WTC11 (cell line): Measurements from ENCODE around the gene DSTYK. TPM values are rescaled to one million over a fixed set of nuclear protein-coding genes. Genes with fewer than 3 reads are reported as not detected.

Experiments used
- ATAC-seq: fragments of 200-7000 bp; cut with Tn5 transposase; 2 replicates; pipeline ENCODE4 v1.10.0; 2021; ENCODE audit warnings: mild to moderate bottlenecking, moderate library complexity
- CTCF ChIA-PET: fragments of 300-600 bp; sonication (Branson Sonifier 250); formaldehyde crosslinking; loops from one replicate; lab custom pipeline; 2021; ENCODE audit warnings: antibody characterized with exemption; lab: Charles Lee
- POLR2A ChIA-PET: fragments of 350-600 bp; sonication (Branson Sonifier 250); formaldehyde crosslinking; loops from one replicate; lab custom pipeline; 2021; ENCODE audit warnings: antibody characterized with exemption; lab: Charles Lee
- DNase-seq: peaks from one replicate; pipeline ENCODE4 v3.0.0; 2021; ENCODE audit warnings: low spot score
- H3K27ac Mint-ChIP-seq: 2 replicates; pipeline ENCODE4 v1.8.0; 2021; ENCODE audit warnings: mixed read lengths
- H3K27me3 Mint-ChIP-seq: 2 replicates; pipeline ENCODE4 v1.8.0; 2021; ENCODE audit warnings: low read depth, mild to moderate bottlenecking, moderate library complexity, mixed read lengths
- H3K36me3 Mint-ChIP-seq: 2 replicates; pipeline ENCODE4 v1.8.0; 2021; ENCODE audit warnings: mixed read lengths
- H3K4me1 Mint-ChIP-seq: 2 replicates; pipeline ENCODE4 v1.8.0; 2022; ENCODE audit warnings: mixed read lengths
- H3K4me3 Mint-ChIP-seq: 2 replicates; pipeline ENCODE4 v1.8.0; 2021; ENCODE audit warnings: mild to moderate bottlenecking, moderate library complexity, mixed read lengths
- H3K9me3 Mint-ChIP-seq: 2 replicates; pipeline ENCODE4 v1.8.0; 2021; ENCODE audit warnings: mixed read lengths
- CBFB ChIP-seq: sonication (generic); formaldehyde crosslinking; IDR thresholded peaks from 2 replicates; pipeline ENCODE4 v1.8.1; 2022; ENCODE audit warnings: mild to moderate bottlenecking, low read depth, missing genetic modification reagents
- GABPB1 ChIP-seq: sonication (generic); formaldehyde crosslinking; IDR thresholded peaks from 2 replicates; pipeline ENCODE4 v1.8.1; 2023; ENCODE audit warnings: mild to moderate bottlenecking, missing genetic modification reagents
- IRF2 ChIP-seq: sonication (generic); formaldehyde crosslinking; IDR thresholded peaks from 2 replicates; pipeline ENCODE4 v1.8.0; 2022; ENCODE audit warnings: low read depth, missing genetic modification reagents, borderline replicate concordance
- NFATC4 ChIP-seq: fragments of 250-450 bp; sonication (Bioruptor Pico); IDR thresholded peaks from 2 replicates; pipeline ENCODE4 v1.9.0; 2021; ENCODE audit warnings: mild to moderate bottlenecking
- OVOL2 ChIP-seq: fragments of 250-450 bp; sonication (Bioruptor Pico); IDR thresholded peaks from 2 replicates; pipeline ENCODE4 v1.9.0; 2021; ENCODE audit warnings: mild to moderate bottlenecking, borderline replicate concordance
- PRRX2 ChIP-seq: fragments of 250-450 bp; sonication (Bioruptor Pico); IDR thresholded peaks from 2 replicates; pipeline ENCODE4 v1.8.0; 2021; ENCODE audit warnings: mild to moderate bottlenecking
- RORB ChIP-seq: fragments of 250-450 bp; sonication (Bioruptor Pico); IDR thresholded peaks from 2 replicates; pipeline ENCODE4 v1.9.0; 2021; ENCODE audit warnings: mild to moderate bottlenecking
- ZBTB21 ChIP-seq: sonication (generic); formaldehyde crosslinking; IDR thresholded peaks from 2 replicates; pipeline ENCODE4 v1.8.1; 2023; ENCODE audit warnings: mild to moderate bottlenecking, missing genetic modification reagents, borderline replicate concordance
- ZNF138 ChIP-seq: sonication (generic); formaldehyde crosslinking; conservative IDR thresholded peaks from 2 replicates; pipeline ENCODE4 v1.8.1; 2022; ENCODE audit warnings: mild to moderate bottlenecking, moderate library complexity, missing genetic modification reagents
- ZNF232 ChIP-seq: sonication (generic); formaldehyde crosslinking; IDR thresholded peaks from 2 replicates; pipeline ENCODE4 v1.8.0; 2022; ENCODE audit warnings: mild to moderate bottlenecking, missing genetic modification reagents
- ZNF671 ChIP-seq: fragments of 250-450 bp; sonication (Bioruptor Pico); IDR thresholded peaks from 2 replicates; pipeline ENCODE4 v1.8.0; 2021; ENCODE audit warnings: mild to moderate bottlenecking
- total RNA-seq: library from RNA; stranded (reverse); gene quantifications from 3 replicates; pipeline ENCODE4 v1.2.3, GENCODE V29; 2021
- TF ChIP-seq, protein P1 (sequence below): sonication (generic); formaldehyde crosslinking; IDR thresholded peaks from 2 replicates; pipeline ENCODE4 v1.8.0; 2022; ENCODE audit warnings: missing genetic modification reagents
- TF ChIP-seq, protein P2 (sequence below): sonication (generic); formaldehyde crosslinking; IDR thresholded peaks from 2 replicates; pipeline ENCODE4 v1.8.1; 2023; ENCODE audit warnings: mild to moderate bottlenecking, moderate library complexity, missing genetic modification reagents
- TF ChIP-seq, protein P3 (sequence below): sonication (generic); formaldehyde crosslinking; IDR thresholded peaks from 2 replicates; pipeline ENCODE4 v1.8.0; 2023; ENCODE audit warnings: mild to moderate bottlenecking, missing genetic modification reagents
- TF ChIP-seq, protein P4 (sequence below): fragments of 250-450 bp; sonication (Bioruptor Pico); IDR thresholded peaks from 2 replicates; pipeline ENCODE4 v1.9.0; 2021; ENCODE audit warnings: mild to moderate bottlenecking, borderline replicate concordance
- TF ChIP-seq, protein P5 (sequence below): fragments of 250-450 bp; sonication (Bioruptor Pico); conservative IDR thresholded peaks from 2 replicates; pipeline ENCODE4 v1.9.0; 2021; ENCODE audit warnings: mild to moderate bottlenecking
- TF ChIP-seq, protein P6 (sequence below): sonication (generic); formaldehyde crosslinking; IDR thresholded peaks from 2 replicates; pipeline ENCODE4 v1.8.1; 2023; ENCODE audit warnings: mild to moderate bottlenecking, missing genetic modification reagents

The DSTYK gene
- total RNA-seq, 1 experiment from 2014 or later: 11.6 TPM

DNA sequence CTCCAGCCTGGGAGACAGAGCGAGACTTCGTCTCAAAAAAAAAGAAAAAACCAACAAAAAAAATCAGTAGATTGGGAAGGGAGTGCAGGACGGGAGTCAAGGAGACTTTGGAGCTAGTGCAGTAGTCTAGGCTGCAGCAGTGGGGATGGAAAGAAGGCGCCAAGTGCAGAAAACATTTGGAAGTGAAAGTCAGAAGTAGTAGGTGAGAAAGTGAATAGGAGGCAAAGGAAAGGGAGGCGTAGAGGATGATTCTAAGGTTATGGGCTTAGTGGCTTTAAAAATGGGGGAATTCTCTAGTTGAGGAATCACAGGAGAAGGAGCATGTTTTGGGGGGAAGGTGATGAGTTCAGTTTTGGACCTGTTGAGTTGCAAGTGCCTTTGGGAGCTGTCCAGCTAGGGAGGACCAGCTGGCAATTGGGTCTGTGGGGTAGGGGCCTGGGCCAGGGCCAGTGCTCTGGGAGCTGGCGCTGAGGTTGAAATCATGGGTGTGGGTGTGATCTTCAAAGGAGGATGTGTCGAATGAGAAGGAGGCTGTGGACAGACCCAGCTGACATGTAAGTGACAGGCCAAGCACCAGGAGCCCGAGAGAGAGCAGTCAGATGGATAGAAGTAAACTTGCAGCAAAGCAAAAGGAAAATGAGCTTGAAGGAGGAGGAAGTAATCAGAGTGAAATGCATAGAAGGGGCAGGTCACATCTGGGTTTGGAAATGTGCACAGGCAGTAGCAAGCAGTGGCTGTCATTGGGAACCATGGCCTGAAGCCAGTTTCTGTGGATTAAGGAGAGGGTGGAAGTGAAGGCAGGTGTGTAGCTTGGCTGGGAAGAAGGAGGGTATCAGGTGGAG lies 32.1 kb upstream of the DSTYK start (continued):
- TF ChIP-seq, protein P1, sequence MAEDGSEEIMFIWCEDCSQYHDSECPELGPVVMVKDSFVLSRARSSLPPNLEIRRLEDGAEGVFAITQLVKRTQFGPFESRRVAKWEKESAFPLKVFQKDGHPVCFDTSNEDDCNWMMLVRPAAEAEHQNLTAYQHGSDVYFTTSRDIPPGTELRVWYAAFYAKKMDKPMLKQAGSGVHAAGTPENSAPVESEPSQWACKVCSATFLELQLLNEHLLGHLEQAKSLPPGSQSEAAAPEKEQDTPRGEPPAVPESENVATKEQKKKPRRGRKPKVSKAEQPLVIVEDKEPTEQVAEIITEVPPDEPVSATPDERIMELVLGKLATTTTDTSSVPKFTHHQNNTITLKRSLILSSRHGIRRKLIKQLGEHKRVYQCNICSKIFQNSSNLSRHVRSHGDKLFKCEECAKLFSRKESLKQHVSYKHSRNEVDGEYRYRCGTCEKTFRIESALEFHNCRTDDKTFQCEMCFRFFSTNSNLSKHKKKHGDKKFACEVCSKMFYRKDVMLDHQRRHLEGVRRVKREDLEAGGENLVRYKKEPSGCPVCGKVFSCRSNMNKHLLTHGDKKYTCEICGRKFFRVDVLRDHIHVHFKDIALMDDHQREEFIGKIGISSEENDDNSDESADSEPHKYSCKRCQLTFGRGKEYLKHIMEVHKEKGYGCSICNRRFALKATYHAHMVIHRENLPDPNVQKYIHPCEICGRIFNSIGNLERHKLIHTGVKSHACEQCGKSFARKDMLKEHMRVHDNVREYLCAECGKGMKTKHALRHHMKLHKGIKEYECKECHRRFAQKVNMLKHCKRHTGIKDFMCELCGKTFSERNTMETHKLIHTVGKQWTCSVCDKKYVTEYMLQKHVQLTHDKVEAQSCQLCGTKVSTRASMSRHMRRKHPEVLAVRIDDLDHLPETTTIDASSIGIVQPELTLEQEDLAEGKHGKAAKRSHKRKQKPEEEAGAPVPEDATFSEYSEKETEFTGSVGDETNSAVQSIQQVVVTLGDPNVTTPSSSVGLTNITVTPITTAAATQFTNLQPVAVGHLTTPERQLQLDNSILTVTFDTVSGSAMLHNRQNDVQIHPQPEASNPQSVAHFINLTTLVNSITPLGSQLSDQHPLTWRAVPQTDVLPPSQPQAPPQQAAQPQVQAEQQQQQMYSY (CRISPR knock-in tag): no peak
- TF ChIP-seq GABPB1 (CRISPR knock-in tag): no peak

DNA sequence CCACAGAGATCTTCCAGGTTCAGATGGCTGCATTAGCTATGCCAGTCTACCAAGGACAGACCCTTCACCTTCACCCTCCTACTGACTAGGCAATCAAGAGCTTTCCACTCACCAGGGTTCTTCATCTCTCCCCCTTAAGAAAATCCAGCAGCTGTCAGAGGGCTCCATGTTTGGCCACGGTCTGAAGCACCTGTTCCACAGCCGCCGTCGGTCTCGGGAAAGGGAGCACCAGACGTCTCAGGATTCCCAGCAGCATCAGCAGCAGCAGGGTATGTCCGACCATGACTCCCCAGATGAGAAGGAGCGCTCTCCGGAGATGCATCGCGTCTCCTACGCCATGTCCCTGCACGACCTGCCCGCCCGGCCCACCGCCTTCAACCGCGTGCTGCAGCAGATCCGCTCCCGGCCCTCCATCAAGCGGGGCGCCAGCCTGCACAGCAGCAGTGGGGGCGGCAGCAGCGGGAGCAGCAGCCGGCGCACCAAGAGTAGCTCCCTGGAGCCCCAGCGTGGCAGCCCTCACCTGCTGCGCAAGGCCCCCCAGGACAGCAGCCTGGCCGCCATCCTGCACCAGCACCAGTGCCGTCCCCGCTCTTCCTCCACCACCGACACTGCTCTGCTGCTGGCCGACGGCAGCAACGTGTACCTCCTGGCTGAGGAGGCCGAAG lies 30.0 kb upstream of the DSTYK start:
- Mint-ChIP-seq H3K27me3 (no peaks in the 10 kb centered on the region), H3K9me3 (no peaks in the 10 kb centered on the region), H3K27ac (no peak overlapping the region), H3K4me3 (no peak overlapping the region), H3K36me3 (no peaks in the 10 kb centered on the region), H3K4me1 (peaks cover 9% of the 10 kb centered on the region)
- ChIA-PET POLR2A (no interaction called here), CTCF (interaction anchor here (3.2 to 4.9 kb wide), 2 partner anchors 12 to 13 kb away, joined by 11 to 32 read pairs; partner anchors contain the start of gene TMCC2)
- ATAC-seq (no peak), DNase-seq (no peak)
- no peak for TF ChIP-seq IRF2 (CRISPR knock-in tag)
- no peak for TF ChIP-seq CBFB (CRISPR knock-in tag)
- TF ChIP-seq RORB (CRISPR knock-in tag): no peak
- TF ChIP-seq, protein P2, sequence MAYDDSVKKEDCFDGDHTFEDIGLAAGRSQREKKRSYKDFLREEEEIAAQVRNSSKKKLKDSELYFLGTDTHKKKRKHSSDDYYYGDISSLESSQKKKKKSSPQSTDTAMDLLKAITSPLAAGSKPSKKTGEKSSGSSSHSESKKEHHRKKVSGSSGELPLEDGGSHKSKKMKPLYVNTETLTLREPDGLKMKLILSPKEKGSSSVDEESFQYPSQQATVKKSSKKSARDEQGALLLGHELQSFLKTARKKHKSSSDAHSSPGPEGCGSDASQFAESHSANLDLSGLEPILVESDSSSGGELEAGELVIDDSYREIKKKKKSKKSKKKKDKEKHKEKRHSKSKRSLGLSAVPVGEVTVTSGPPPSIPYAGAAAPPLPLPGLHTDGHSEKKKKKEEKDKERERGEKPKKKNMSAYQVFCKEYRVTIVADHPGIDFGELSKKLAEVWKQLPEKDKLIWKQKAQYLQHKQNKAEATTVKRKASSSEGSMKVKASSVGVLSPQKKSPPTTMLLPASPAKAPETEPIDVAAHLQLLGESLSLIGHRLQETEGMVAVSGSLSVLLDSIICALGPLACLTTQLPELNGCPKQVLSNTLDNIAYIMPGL (CRISPR knock-in tag): no peak
- no peak for TF ChIP-seq ZNF232 (CRISPR knock-in tag)
- TF ChIP-seq NFATC4 (CRISPR knock-in tag): no peak
- TF ChIP-seq ZNF671 (CRISPR knock-in tag): no peak
- TF ChIP-seq, protein P3, sequence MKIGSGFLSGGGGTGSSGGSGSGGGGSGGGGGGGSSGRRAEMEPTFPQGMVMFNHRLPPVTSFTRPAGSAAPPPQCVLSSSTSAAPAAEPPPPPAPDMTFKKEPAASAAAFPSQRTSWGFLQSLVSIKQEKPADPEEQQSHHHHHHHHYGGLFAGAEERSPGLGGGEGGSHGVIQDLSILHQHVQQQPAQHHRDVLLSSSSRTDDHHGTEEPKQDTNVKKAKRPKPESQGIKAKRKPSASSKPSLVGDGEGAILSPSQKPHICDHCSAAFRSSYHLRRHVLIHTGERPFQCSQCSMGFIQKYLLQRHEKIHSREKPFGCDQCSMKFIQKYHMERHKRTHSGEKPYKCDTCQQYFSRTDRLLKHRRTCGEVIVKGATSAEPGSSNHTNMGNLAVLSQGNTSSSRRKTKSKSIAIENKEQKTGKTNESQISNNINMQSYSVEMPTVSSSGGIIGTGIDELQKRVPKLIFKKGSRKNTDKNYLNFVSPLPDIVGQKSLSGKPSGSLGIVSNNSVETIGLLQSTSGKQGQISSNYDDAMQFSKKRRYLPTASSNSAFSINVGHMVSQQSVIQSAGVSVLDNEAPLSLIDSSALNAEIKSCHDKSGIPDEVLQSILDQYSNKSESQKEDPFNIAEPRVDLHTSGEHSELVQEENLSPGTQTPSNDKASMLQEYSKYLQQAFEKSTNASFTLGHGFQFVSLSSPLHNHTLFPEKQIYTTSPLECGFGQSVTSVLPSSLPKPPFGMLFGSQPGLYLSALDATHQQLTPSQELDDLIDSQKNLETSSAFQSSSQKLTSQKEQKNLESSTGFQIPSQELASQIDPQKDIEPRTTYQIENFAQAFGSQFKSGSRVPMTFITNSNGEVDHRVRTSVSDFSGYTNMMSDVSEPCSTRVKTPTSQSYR (CRISPR knock-in tag): no peak
- TF ChIP-seq PRRX2: no peak
- no peak for TF ChIP-seq ZBTB21 (CRISPR knock-in tag)
- TF ChIP-seq ZNF138 (CRISPR knock-in tag): no peak
- TF ChIP-seq, protein P4, sequence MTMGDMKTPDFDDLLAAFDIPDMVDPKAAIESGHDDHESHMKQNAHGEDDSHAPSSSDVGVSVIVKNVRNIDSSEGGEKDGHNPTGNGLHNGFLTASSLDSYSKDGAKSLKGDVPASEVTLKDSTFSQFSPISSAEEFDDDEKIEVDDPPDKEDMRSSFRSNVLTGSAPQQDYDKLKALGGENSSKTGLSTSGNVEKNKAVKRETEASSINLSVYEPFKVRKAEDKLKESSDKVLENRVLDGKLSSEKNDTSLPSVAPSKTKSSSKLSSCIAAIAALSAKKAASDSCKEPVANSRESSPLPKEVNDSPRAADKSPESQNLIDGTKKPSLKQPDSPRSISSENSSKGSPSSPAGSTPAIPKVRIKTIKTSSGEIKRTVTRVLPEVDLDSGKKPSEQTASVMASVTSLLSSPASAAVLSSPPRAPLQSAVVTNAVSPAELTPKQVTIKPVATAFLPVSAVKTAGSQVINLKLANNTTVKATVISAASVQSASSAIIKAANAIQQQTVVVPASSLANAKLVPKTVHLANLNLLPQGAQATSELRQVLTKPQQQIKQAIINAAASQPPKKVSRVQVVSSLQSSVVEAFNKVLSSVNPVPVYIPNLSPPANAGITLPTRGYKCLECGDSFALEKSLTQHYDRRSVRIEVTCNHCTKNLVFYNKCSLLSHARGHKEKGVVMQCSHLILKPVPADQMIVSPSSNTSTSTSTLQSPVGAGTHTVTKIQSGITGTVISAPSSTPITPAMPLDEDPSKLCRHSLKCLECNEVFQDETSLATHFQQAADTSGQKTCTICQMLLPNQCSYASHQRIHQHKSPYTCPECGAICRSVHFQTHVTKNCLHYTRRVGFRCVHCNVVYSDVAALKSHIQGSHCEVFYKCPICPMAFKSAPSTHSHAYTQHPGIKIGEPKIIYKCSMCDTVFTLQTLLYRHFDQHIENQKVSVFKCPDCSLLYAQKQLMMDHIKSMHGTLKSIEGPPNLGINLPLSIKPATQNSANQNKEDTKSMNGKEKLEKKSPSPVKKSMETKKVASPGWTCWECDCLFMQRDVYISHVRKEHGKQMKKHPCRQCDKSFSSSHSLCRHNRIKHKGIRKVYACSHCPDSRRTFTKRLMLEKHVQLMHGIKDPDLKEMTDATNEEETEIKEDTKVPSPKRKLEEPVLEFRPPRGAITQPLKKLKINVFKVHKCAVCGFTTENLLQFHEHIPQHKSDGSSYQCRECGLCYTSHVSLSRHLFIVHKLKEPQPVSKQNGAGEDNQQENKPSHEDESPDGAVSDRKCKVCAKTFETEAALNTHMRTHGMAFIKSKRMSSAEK (CRISPR knock-in tag): no peak
- TF ChIP-seq, protein P5, sequence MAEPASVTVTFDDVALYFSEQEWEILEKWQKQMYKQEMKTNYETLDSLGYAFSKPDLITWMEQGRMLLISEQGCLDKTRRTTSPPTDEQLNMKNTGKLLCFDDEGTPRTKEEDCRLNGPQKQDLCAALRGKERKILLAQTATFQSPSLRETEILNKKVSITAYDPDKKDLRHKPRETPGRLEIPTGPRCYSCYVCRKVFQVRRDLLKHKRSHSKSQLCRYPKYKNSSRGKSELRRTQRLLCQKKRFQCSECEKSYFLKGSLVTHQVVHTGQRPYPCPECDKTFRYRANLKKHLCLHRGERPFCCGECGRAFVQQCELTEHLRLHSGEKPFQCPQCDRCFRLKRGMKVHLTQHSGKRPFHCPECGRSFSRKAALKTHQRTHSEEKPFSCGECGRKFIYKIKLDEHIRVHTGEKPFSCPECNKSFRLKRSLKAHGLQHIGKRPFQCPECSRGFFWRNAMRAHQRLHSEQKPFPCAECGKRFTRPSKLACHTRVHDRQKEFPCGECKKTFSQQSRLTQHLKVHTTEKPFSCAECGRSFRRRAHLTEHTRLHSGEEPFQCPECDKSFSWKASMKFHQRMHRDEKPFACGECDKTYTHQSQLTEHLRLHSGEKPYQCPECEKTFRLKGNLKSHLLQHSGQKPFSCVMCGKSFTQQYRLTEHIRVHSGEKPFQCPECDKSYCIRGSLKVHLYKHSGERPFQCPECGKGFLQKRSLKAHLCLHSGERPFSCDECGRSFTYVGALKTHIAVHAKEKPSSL (CRISPR knock-in tag): no peak
- TF ChIP-seq, protein P6, sequence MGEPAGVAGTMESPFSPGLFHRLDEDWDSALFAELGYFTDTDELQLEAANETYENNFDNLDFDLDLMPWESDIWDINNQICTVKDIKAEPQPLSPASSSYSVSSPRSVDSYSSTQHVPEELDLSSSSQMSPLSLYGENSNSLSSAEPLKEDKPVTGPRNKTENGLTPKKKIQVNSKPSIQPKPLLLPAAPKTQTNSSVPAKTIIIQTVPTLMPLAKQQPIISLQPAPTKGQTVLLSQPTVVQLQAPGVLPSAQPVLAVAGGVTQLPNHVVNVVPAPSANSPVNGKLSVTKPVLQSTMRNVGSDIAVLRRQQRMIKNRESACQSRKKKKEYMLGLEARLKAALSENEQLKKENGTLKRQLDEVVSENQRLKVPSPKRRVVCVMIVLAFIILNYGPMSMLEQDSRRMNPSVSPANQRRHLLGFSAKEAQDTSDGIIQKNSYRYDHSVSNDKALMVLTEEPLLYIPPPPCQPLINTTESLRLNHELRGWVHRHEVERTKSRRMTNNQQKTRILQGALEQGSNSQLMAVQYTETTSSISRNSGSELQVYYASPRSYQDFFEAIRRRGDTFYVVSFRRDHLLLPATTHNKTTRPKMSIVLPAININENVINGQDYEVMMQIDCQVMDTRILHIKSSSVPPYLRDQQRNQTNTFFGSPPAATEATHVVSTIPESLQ (CRISPR knock-in tag): no peak
- TF ChIP-seq OVOL2 (CRISPR knock-in tag): no peak
